A549 (cell line): ENCODE measurements around the gene FCRL6. TPM values are rescaled to one million over a fixed set of nuclear protein-coding genes. Genes with fewer than 3 reads are reported as not detected.

Experiments used
- ATAC-seq, 2 experiments: fragments of 200-7000 bp in 1 of 2; fragments of >200 bp in 1 of 2; cut with Nextera tagmentation in 1 of 2; cut with Tn5 transposase in 1 of 2; 3 replicates each; pipeline versions ENCODE4 v1.8.0 to v1.9.1; 2018 to 2020; ENCODE audit warnings: mild to moderate bottlenecking in 1 of 2, moderate library complexity in 1 of 2
- CTCF ChIA-PET: fragments of 300-600 bp; sonication (Branson Sonifier 250); formaldehyde crosslinking; extraction: SDS; loops from one replicate; lab custom pipeline; 2021; ENCODE audit warnings: antibody characterized with exemption, inconsistent platforms; lab: Yijun Ruan, JAX
- POLR2A ChIA-PET: fragments of 350-600 bp; formaldehyde crosslinking; extraction: SDS; loops from one replicate; lab custom pipeline; 2021; ENCODE audit warnings: antibody characterized with exemption, inconsistent platforms; lab: Yijun Ruan, JAX
- DNase-seq, 2 experiments: peaks; one replicate each; pipeline versions ENCODE4 v3.0.0 to v3.0.0-alpha.2; 2011 to 2016; ENCODE audit warnings: low read depth in 1 of 2, low spot score in 1 of 2
- FAIRE-seq: peaks from 2 replicates; lab custom pipeline; 2011; peaks lifted over from hg19 to GRCh38; lab: Jason Lieb, UNC
- H3K27ac ChIP-seq, 2 experiments: fragments of >200 bp; sonication (Bioruptor Twin); formaldehyde crosslinking; 3 replicates each; pipeline ENCODE4 v1.5.1; 2016 to 2017
- H3K4me1 ChIP-seq: fragments of >200 bp; sonication (Bioruptor Twin); formaldehyde crosslinking; 3 replicates; pipeline ENCODE4 v1.6.1; 2016
- H3K4me2 ChIP-seq: fragments of >200 bp; sonication (Bioruptor Twin); formaldehyde crosslinking; 3 replicates; pipeline ENCODE4 v1.6.1; 2016
- H3K4me3 ChIP-seq: fragments of >200 bp; sonication (Bioruptor Twin); formaldehyde crosslinking; 3 replicates; pipeline ENCODE4 v1.5.1; 2016
- H3K9me3 ChIP-seq: fragments of >200 bp; sonication (Bioruptor Twin); formaldehyde crosslinking; 3 replicates; pipeline ENCODE4 v1.6.1; 2016
- CHD2 ChIP-seq: fragments of 150-350 bp; IDR thresholded peaks from 2 replicates; pipeline ENCODE4 v1.6.1; 2014; ENCODE audit warnings: low read length; ENCODE audit not compliant: partially characterized antibody
- CHD4 ChIP-seq: fragments of 200-600 bp; sonication (generic); IDR thresholded peaks from 2 replicates; pipeline ENCODE4 v1.6.1; 2016; ENCODE audit warnings: antibody characterized with exemption, mild to moderate bottlenecking, borderline replicate concordance
- EHMT2 ChIP-seq: fragments of 200-600 bp; sonication (generic); IDR thresholded peaks from 2 replicates; pipeline ENCODE4 v1.6.1; 2016; ENCODE audit warnings: antibody characterized with exemption, low read depth, mild to moderate bottlenecking, moderate library complexity
- FOSL2 ChIP-seq, 2 experiments: fragments of 450-650 bp in 1 of 2; fragments of >200 bp in 1 of 2; sonication (Bioruptor Twin) in 1 of 2; formaldehyde crosslinking; IDR thresholded peaks; 2 replicates each; pipeline versions ENCODE4 v1.5.0 to v1.6.1; 2016 to 2020; ENCODE audit warnings: mild to moderate bottlenecking in 1 of 2, moderate library complexity in 1 of 2
- GATA3 ChIP-seq: IDR thresholded peaks from 2 replicates; pipeline ENCODE4 v1.6.1; 2012; ENCODE audit warnings: borderline replicate concordance
- JUN ChIP-seq, 2 experiments: fragments of >200 bp; sonication (Bioruptor Twin); formaldehyde crosslinking; IDR thresholded peaks; 2 replicates in 1 of 2; 3 replicates in 1 of 2; pipeline ENCODE4 v1.6.1; 2016 to 2017
- KDM1A ChIP-seq: fragments of 200-600 bp; sonication (generic); IDR thresholded peaks from 2 replicates; pipeline ENCODE4 v1.6.1; 2016; ENCODE audit warnings: low read depth, mild to moderate bottlenecking
- KDM5A ChIP-seq: fragments of 200-600 bp; sonication (generic); IDR thresholded peaks from 2 replicates; pipeline ENCODE4 v1.6.1; 2016; ENCODE audit warnings: antibody characterized with exemption, mild to moderate bottlenecking
- MAFK ChIP-seq: fragments of 450-650 bp; IDR thresholded peaks from 2 replicates; pipeline ENCODE4 v1.6.1; 2014; ENCODE audit not compliant: partially characterized antibody
- MAZ ChIP-seq: fragments of 150-350 bp; IDR thresholded peaks from 2 replicates; pipeline ENCODE4 v1.6.1; 2014; ENCODE audit warnings: antibody characterized with exemption, low read depth, low read length, borderline replicate concordance
- MYC ChIP-seq: IDR thresholded peaks from 2 replicates; pipeline ENCODE4 v1.6.1; 2012; ENCODE audit warnings: mild to moderate bottlenecking, inconsistent platforms, low read length, improper control_type of control experiment, borderline replicate concordance
- POLR2A ChIP-seq: IDR thresholded peaks from 2 replicates; pipeline ENCODE4 v1.6.1; 2012; ENCODE audit warnings: mild to moderate bottlenecking, low read length
- POLR2AphosphoS2 ChIP-seq: conservative IDR thresholded peaks from 2 replicates; pipeline ENCODE4 v1.6.1; 2012; ENCODE audit warnings: low read length, improper control_type of control experiment, inconsistent platforms
- RNF2 ChIP-seq: fragments of 200-600 bp; sonication (generic); IDR thresholded peaks from 2 replicates; pipeline ENCODE4 v1.6.1; 2016; ENCODE audit warnings: low read depth, mild to moderate bottlenecking, antibody characterized with exemption, moderate library complexity, borderline replicate concordance
- SMC3 ChIP-seq: fragments of >200 bp; sonication (Bioruptor Twin); formaldehyde crosslinking; IDR thresholded peaks from 3 replicates; pipeline ENCODE4 v1.6.1; 2018; ENCODE audit warnings: inconsistent platforms
- ZC3H11A ChIP-seq: fragments of 450-650 bp; IDR thresholded peaks from 2 replicates; pipeline ENCODE4 v1.6.1; 2014; ENCODE audit warnings: antibody characterized with exemption, mild to moderate bottlenecking
- ZFP36 ChIP-seq: fragments of 450-650 bp; IDR thresholded peaks from 2 replicates; pipeline ENCODE4 v1.6.1; 2014; ENCODE audit warnings: borderline replicate concordance; ENCODE audit not compliant: partially characterized antibody
- WGBS: methylation state at CpG from one replicate; pipeline ENCODE4 v1.1.6; 2017; ENCODE audit errors: missing lambda C conversion rate; 5-methylcytosine and 5-hydroxymethylcytosine counted together
- polyA plus RNA-seq, 4 experiments: library from polyadenylated mRNA; depleted of rRNA in 3 of 4; stranded (reverse); fragments of >200 nt; fragmentation: RNase III in 1 of 4; extraction: RNeasy Plus Mini Kit Qiagen cat#74134 plus additional on column Dnase treatment in 1 of 4; gene quantifications; 2 replicates in 3 of 4; 3 replicates in 1 of 4; pipeline ENCODE4 v1.2.3, GENCODE V29; 2011 to 2017
- TF ChIP-seq, protein P1 (sequence below): fragments of 200-600 bp; sonication (generic); IDR thresholded peaks from 2 replicates; pipeline ENCODE4 v1.6.1; 2016; ENCODE audit warnings: antibody characterized with exemption, mild to moderate bottlenecking, moderate library complexity
- TF ChIP-seq, protein P2 (sequence below): fragments of >200 bp; sonication (Bioruptor Twin); formaldehyde crosslinking; IDR thresholded peaks from 2 replicates; pipeline ENCODE4 v1.6.1; 2016
- TF ChIP-seq, protein P3 (sequence below): IDR thresholded peaks from 2 replicates; pipeline ENCODE4 v1.6.1; 2012
- TF ChIP-seq, protein P4 (sequence below): fragments of >200 bp; sonication (Bioruptor Twin); formaldehyde crosslinking; IDR thresholded peaks from 3 replicates; pipeline ENCODE4 v1.5.1; 2016

FCRL6 gene
- polyA plus RNA-seq, 2 of the 4 experiments (the other 2 are of a cell fraction): not detected

DNA sequence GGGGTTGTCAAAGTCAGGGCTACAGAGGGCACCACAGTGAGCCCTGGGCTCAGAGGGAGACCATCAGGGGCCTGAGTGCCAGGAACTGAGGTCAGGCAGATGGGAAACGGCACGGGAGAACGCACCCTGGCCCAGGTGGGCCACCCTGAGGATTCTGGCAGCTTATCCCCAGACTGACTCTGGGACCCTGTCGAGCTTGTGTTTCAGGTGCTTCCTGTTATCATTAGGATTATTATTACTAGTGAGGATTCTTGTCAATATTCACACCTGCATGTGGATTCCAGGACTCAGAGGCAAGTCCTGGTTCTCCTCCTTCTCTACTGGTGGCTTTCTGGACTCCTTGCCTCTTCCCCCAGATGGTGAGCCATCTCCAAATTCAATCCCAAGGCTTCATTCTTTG, 45.1 kb downstream of the FCRL6 start:
- CTCF ChIA-PET: interaction anchor here (1.9 to 2.7 kb wide), 2 partner anchors 44 to 49 kb away, joined by 6 to 10 read pairs; no protein-coding TSS in a partner anchor
- TF ChIP-seq ZFP36 (no peak), POLR2A (no peak), CHD4 (no peak), EHMT2 (no peak)
- TF ChIP-seq, protein P1, sequence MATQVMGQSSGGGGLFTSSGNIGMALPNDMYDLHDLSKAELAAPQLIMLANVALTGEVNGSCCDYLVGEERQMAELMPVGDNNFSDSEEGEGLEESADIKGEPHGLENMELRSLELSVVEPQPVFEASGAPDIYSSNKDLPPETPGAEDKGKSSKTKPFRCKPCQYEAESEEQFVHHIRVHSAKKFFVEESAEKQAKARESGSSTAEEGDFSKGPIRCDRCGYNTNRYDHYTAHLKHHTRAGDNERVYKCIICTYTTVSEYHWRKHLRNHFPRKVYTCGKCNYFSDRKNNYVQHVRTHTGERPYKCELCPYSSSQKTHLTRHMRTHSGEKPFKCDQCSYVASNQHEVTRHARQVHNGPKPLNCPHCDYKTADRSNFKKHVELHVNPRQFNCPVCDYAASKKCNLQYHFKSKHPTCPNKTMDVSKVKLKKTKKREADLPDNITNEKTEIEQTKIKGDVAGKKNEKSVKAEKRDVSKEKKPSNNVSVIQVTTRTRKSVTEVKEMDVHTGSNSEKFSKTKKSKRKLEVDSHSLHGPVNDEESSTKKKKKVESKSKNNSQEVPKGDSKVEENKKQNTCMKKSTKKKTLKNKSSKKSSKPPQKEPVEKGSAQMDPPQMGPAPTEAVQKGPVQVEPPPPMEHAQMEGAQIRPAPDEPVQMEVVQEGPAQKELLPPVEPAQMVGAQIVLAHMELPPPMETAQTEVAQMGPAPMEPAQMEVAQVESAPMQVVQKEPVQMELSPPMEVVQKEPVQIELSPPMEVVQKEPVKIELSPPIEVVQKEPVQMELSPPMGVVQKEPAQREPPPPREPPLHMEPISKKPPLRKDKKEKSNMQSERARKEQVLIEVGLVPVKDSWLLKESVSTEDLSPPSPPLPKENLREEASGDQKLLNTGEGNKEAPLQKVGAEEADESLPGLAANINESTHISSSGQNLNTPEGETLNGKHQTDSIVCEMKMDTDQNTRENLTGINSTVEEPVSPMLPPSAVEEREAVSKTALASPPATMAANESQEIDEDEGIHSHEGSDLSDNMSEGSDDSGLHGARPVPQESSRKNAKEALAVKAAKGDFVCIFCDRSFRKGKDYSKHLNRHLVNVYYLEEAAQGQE: no peak
- FAIRE-seq: no peak
- Histone ChIP-seq H3K9me3 (no peaks in the 10 kb centered on the region), H3K4me1 (peaks cover 14% of the 10 kb centered on the region; the same call in 2 of the 3 replicates), H3K4me2 (no peak overlapping the region), H3K27ac (no peak overlapping the region; a peak in 1 of 6 replicates), H3K4me3 (no peak overlapping the region)
- WGBS: 71% methylated on average over 4 of the region's 4 CpGs
- no peak for DNase-seq
- no peak for ATAC-seq
- POLR2A ChIA-PET: no interaction called here

DNA sequence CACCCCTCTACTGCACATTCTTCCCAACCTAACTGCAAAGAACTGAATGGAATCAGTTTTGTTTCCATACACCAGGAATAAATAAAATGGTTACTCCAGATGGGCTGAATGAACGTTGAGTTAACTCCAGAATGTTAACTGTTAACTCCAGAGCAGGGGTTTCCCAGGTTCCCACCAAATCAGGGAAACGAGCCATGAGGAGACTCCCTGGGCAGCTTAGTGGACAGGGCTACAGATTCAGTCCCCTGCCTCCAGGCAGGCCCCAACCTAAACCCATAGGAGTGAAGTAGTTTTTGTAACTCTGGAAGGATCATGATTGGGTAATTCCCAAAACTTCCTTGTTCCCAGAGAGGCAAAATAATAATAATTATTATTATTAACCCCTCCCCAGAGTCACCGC, 46.2 kb downstream of the FCRL6 start:
- POLR2A ChIA-PET: no interaction called here
- peak overlapping the region in 1 of 2 experiments; percentile 29; a peak in 1 of 6 replicates for H3K27ac ChIP-seq
- TF ChIP-seq JUN (IDR thresholded peaks at IDR 0.05) (no peak), FOSL2 (IDR thresholded peaks at IDR 0.05) (no peak), FOSL2 (CRISPR knock-in tag; IDR thresholded peaks at IDR 0.05) (no peak), RNF2 (no peak), ZC3H11A (no peak), CHD2 (no peak), EHMT2 (no peak), POLR2AphosphoS2 (no peak), SMC3 (no peak)
- TF ChIP-seq, protein P2, sequence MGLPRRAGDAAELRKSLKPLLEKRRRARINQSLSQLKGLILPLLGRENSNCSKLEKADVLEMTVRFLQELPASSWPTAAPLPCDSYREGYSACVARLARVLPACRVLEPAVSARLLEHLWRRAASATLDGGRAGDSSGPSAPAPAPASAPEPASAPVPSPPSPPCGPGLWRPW: no peak
- TF ChIP-seq, protein P3, sequence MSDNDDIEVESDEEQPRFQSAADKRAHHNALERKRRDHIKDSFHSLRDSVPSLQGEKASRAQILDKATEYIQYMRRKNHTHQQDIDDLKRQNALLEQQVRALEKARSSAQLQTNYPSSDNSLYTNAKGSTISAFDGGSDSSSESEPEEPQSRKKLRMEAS: no peak
- TF ChIP-seq, protein P4, sequence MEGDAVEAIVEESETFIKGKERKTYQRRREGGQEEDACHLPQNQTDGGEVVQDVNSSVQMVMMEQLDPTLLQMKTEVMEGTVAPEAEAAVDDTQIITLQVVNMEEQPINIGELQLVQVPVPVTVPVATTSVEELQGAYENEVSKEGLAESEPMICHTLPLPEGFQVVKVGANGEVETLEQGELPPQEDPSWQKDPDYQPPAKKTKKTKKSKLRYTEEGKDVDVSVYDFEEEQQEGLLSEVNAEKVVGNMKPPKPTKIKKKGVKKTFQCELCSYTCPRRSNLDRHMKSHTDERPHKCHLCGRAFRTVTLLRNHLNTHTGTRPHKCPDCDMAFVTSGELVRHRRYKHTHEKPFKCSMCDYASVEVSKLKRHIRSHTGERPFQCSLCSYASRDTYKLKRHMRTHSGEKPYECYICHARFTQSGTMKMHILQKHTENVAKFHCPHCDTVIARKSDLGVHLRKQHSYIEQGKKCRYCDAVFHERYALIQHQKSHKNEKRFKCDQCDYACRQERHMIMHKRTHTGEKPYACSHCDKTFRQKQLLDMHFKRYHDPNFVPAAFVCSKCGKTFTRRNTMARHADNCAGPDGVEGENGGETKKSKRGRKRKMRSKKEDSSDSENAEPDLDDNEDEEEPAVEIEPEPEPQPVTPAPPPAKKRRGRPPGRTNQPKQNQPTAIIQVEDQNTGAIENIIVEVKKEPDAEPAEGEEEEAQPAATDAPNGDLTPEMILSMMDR: no peak

DNA sequence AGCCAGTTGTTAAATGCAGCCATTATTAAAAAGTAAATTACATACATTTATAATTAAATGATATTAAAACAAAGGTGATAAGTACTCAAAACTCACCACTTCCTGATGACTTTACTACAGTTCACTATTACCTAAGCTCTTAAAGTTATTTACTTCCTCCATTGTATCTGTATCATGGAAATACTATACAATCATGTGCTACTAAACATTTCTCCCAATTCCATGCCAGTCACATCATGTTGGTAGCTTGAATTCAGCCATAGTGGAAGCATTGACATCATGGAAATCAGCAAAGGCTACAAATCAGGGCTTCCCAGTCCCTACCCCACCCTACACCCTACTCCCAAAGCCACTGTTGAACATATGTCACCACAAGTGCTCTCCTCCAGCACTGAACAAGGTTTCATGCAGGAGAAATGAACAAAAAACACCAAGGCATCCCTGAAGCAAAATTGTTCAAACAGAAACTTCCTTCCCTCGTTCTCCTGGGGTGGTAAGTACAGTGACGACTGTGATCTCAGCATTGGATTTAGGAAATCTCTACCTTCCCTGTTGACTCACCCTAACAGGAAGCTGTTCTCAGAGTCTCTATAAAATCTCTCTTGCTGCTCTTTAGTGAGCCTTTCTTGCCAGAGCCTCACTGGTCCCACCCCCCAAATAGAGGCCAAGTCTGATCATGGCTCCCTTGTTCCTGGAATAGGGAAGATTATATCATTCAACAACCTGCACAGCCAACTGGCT, 47.6 kb downstream of the FCRL6 start:
- ChIA-PET CTCF (interaction anchor here (1.3 to 12.1 kb wide), 5 partner anchors 9 to 51 kb away, joined by 3 to 126 read pairs (median 9); no protein-coding TSS in a partner anchor), POLR2A (no interaction called here)
- no peak overlapping the region for H3K4me2 ChIP-seq
- peaks cover 25% of the 10 kb centered on the region for H3K4me1 ChIP-seq
- ATAC-seq (no peak), FAIRE-seq (no peak), DNase-seq (no peak)
- TF ChIP-seq RNF2 (no peak), MAZ (no peak), MAFK (no peak), CHD2 (no peak), KDM1A (no peak), MYC (no peak), KDM5A (no peak), GATA3 (no peak)
- TF ChIP-seq, protein P2: no peak
- TF ChIP-seq, protein P1: no peak
- WGBS: 60% methylated on average over 2 of the region's 2 CpGs
- H3K4me3 ChIP-seq: no peak overlapping the region
- H3K9me3 ChIP-seq: no peaks in the 10 kb centered on the region
- peak overlapping the region in 1 of 2 experiments; percentile 23; a peak in 1 of 6 replicates for H3K27ac ChIP-seq

More for the DNA sequence above, 46.2 kb downstream of the FCRL6 start:
- CTCF ChIA-PET: interaction anchor here (0.9 to 2.7 kb wide), 3 partner anchors 12 to 50 kb away, joined by 3 to 10 read pairs (median 6); no protein-coding TSS in a partner anchor
- no peak for FAIRE-seq
- H3K4me1 ChIP-seq: peaks cover 19% of the 10 kb centered on the region
- no peak overlapping the region for H3K4me2 ChIP-seq
- DNase-seq: no peak
- no peaks in the 10 kb centered on the region for H3K9me3 ChIP-seq
- ATAC-seq: no peak
- 66% methylated on average over 3 of the region's 3 CpGs for WGBS
- H3K4me3 ChIP-seq: no peak overlapping the region
